NCI-H1417 treated with DMSO at 0.1 percent for 48 hours (cell line): ENCODE data around the gene PRR20G.

Experiments used
- DNase-seq: peaks from one replicate; lab custom pipeline; 2025; lab: John Stamatoyannopoulos, UW

Gene PRR20G

GRCh38 chr3:127263037-127263436 is 24.8 kb downstream of the PRR20G start:
- DNase-seq: no peak

DNA sequence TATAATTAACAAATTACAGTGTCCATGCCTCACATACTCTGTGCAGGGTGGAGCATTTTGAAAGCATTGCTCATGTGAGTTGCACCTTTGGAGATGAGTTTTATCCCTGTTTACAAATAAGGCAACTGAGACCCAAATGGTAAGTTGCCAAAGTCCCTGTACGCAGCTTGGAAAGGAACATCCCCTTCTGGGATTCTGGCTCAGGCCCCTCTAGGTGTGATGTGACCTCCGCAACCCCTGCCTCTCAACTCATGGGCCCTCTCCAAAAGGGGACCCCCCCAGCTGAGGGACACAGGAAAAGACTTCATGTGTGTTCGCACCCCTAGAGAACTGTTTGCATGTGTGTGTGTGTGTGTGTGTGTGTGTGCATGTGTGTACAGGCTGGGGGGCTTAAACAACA is 25.3 kb downstream of the PRR20G start:
- DNase-seq: no peak

DNA sequence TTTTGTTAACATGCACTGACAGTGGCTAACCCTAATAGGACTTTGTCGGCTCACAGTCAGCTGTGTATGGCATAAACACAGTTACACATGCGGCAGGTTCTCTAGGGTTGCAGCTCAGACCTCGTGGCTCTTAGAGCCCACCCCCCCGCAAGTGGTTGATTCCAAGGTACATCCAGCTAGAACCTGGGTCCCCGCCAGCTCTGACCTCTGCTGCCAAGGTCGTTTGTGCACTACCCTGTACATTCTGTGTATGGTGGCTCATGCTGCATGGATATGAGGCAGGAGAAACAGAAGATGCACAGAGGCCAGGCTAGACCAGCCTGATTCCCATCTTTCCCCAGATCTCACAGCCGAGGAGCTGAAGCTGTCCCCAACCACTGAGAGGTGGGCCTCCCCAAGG is 25.9 kb downstream of the PRR20G start:
- DNase-seq: no peak

DNA sequence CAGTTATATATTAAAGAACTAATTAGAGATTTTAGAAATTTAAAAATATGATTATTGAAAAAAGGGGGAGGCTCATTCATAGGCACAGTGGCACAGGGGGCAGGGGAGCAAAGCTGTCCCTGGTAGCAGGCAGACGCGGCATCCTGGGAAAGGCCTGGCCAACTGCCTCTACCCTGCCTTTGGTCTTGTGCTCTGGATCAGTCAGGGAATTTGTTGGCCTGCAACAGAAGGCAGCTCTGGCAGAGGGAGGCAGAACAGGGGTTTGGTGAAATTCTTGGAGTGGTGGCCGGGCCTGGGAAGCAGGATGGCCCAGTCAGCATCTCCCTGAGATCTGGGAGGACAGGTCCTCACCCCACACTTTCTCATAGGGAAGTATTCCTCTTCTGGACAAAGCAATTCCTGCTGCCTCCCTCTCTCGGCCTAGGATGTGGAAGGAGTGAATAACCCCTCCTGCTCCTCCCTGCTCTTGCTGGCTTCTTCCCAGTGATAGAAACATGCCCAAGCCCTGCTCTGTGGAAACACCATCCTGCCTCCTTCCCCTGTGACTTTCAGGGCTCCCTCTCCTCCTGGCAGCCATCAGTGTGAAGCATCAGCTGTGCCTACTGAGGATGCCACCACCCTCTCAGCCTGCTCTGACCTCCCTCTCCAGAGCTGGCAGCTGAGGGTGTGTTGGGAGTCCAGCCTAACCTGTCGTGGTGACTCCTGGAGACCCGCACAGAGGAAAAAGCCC is 26.9 kb downstream of the PRR20G start:
- DNase-seq: no peak

DNA sequence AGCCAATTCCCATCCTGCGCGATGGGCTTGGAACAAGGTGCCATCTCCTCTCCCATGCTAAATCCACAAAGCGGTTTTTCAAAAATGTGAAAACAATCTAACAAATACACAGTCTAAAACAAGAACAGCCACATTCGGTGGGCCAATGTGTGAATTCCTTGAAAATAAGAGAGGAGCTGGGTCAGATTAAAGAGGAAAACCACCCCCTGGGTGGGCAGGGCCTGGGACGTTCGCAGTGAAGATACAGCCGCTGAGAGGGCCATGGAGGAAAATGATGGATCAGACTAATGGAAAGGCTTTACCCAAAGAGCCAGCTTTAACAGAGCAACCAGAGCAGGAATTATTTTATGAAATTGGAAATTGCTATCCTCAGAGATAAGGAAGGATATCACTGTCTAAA is 27.4 kb downstream of the PRR20G start:
- DNase-seq: no peak

DNA sequence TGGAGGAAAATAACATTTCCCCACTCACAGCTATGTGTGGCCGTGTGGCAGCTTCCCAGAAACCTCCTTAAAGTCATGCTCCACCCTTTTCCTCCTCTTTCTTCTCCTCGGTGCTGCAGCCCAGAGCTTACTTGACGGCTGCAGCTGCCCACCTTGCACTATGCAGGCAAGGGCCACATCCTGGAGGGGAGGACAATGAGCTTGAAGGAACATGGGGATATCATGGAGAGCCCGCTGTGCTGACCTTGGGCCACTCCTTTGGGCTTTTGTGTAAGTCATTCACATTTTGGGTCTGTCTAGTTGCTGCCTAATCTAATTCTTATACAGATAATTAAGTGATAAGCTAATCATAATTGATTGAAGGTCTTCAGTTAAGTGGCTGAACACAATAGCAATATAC is 28.0 kb downstream of the PRR20G start:
- DNase-seq: no peak

GRCh38 chr3:127258733-127259132 is 29.1 kb downstream of the PRR20G start:
- no peak for DNase-seq

- DNase-seq: no peak
Measured at GRCh38 chr3:127257351-127257750, 30.5 kb downstream of the PRR20G start.

DNA sequence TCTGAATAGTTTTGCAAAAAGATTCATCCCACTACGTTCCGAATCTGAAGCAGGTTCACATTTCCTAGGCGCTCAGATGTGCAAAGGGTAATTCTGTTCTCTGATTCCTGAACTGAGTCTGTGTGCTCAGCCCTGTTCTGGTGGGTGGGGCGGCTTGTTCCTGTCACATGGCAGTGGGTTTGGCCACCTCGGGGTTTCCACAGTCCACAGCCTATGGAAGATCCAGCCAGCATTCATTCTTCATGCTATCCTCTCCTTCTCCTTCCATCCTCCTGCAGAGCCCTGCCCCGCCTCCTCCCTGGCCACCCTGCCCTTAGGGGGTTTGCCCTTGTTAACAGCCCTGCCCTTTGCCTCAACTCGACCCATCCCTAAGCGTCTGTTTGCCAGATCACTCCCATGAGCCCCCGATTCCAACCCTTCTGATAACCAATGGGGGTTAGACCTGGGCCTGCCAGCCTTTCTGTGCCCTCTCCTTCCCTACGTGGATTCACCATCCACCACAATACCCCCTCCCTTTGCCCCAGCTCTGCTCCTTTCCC is 31.0 kb downstream of the PRR20G start:
- no peak for DNase-seq

DNA sequence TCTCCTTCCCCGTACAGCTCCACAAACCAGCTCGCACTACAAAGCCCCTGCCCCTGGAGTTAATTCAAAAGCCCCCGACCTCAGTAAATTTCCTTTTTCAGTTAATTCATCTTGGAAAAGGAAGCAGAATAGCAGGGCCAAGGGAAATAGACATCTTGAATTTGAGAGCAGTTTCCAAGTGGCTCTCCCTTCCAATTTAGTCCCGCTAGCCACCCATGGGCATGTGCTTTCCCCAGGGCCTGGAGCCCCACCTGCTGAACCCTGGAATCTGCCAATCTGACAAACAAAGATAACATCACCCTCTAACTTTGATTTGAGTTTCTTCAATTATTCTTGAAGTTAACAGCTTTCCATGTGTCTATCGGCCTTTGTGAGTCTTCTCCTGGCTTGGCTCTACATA is 31.7 kb downstream of the PRR20G start:
- no peak for DNase-seq

GRCh38 chr3:127255516-127255915 is 32.3 kb downstream of the PRR20G start:
- DNase-seq: no peak

- no peak for DNase-seq
Measured at GRCh38 chr3:127254730-127255129, 33.1 kb downstream of the PRR20G start.

DNA sequence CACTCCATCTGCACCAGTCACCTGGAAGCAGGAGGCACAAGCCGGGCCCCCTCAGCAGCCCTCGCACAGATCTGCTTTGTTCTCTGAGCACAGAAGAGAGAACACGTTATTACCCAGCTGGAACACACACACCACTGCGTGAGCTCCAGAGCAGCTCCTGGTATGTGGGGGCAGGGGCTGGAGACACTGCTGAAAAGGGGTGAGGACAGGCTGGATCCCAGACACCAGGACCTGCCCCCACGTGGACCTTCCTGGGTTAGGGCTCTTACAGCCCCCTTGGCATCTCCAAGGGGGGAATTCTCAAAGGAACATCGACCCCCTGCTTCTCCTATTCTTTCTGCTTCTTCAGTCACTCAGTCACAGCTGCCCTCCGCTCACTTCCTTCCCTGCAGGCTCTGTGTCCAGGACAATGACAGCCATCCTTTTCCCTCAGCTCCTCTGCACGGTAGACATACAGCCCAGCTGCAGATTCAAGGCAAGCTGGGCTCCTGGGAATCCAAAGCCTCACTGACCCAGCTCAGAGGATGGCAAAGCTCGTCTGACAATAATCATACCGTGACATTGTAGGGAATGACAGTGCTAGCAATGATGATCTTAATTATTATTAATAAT is 33.7 kb downstream of the PRR20G start:
- DNase-seq: no peak

DNA sequence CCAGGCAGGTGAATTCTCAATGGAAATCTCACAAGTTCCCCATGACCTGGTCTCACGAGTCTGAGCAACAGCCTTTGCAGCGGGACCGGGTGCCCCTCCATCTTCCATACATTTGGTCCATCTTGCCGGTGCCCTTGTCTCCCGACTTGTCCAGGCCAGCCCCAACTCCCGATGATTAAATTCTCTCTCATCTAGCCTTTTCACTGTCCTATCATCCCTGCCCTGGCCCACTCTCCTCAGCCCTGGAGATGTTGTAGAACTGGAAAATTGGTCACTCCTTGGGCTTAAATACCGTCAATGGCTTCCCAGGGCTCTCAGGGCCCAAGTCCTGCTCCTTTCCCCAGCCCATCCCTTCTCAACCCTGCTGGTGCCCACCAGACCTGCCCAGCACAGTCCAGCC is 34.4 kb downstream of the PRR20G start:
- DNase-seq: no peak

DNA sequence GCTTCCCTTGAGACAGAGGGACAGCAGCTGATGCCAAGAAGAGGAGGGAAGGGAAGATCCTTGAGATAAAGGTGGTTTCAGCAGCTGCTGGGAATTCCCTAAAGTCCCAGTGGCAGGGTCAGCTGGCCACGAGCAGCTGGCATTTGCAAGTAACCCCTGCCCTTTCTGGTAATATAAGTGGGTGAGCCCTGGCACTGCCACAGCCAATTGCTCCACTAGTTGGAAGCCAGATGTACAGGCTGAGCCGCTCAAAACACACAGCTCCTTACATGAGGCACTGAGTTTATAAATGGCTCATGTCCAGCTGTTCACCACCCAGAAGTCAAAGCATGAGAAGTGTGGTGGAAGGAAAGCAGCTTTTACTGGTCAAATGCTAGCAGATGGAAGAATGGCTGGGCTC is 35.4 kb downstream of the PRR20G start:
- DNase-seq: no peak

- DNase-seq: no peak
Measured at GRCh38 chr3:127250032-127250431, 37.8 kb downstream of the PRR20G start.

DNA sequence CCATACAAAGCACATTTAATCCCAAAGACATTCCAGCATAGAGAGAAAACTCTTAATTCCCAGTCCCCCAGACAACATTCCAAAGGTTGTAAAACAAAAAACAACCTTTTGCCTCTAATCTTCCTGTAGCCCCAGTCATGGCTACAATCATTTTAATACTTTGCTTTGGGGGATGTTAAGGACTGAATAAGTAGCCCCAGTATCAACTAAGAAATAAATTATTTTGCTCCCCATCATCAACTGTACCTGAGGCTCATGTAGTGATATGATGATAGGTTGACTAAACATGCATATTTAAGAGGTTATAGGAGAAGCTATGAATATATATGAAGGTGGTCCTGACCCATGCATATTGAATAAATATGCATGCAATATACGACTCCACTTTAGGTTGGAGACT is 40.6 kb downstream of the PRR20G start:
- no peak for DNase-seq

DNA sequence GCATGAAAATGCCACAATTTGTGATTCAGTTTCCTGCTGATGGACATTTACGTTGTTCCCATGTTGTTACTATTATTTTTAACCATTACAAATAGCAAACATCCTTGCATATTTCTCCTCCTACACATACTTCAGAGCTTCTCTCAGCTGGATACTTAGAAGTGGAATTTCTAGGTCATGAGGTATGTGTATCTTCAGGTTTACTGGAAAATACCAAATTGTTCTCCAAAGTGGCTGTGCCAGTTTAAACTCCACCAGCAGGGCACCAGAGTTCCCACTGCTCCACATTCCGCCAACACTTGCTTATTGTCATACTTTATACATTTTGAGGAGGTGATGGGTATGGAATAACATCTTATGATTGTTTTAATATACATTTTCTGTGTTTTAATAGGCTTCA is 49.2 kb downstream of the PRR20G start:
- no peak for DNase-seq

- no peak for DNase-seq
Measured at GRCh38 chr3:127237835-127238234, 50.0 kb downstream of the PRR20G start.

DNA sequence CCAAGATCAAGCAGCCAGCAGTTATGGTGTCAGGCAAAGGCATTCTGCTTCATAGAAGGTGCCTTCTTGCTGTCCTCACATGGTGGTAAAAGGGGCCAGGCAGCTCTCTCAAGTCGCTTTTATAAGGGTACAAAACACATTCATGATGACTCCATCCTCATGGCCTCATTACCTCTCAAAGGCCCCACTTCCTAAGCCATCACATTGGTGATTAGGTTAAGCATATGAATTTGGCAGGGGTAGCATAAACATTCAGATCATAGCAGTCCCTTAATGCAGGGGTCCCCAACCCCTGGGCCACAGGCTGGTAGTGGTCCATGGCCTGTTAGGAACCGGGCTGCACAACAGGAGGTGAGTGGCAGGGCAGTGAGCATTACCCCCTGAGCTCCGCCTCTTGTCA is 52.1 kb downstream of the PRR20G start:
- no peak for DNase-seq

- no peak for DNase-seq
Measured at GRCh38 chr3:127234778-127235177, 53.1 kb downstream of the PRR20G start.
